ENCODE measurements around the gene EIF2B2.

EIF2B2 gene

DNA sequence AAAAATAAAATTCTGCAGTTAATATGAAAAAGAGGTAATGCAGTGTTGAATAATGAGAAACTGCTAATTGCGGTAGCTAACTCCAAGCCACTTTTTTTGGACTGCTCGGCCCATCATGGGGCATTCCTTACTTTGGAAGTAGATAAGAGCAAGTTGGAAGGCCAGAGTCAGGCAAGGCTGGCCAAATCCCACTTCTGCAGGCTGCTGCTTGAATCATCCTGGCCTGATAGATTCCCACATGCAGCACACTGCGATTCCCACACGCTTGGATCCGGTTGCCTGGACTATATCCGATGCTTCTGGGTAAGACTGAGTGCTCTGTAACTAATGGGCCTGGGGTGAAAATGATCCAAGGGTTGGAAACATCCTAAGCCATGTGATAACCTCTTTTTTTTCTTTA, 10.6 kb downstream of the EIF2B2 start:
- TF ChIP-seq, protein P1, sequence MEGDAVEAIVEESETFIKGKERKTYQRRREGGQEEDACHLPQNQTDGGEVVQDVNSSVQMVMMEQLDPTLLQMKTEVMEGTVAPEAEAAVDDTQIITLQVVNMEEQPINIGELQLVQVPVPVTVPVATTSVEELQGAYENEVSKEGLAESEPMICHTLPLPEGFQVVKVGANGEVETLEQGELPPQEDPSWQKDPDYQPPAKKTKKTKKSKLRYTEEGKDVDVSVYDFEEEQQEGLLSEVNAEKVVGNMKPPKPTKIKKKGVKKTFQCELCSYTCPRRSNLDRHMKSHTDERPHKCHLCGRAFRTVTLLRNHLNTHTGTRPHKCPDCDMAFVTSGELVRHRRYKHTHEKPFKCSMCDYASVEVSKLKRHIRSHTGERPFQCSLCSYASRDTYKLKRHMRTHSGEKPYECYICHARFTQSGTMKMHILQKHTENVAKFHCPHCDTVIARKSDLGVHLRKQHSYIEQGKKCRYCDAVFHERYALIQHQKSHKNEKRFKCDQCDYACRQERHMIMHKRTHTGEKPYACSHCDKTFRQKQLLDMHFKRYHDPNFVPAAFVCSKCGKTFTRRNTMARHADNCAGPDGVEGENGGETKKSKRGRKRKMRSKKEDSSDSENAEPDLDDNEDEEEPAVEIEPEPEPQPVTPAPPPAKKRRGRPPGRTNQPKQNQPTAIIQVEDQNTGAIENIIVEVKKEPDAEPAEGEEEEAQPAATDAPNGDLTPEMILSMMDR (IDR thresholded peaks at IDR 0.05; ENCODE audit: low read depth, low read length): no peak
- no peak overlapping the region for H3K4me3 ChIP-seq (ENCODE audit: low read depth, low read length)

DNA sequence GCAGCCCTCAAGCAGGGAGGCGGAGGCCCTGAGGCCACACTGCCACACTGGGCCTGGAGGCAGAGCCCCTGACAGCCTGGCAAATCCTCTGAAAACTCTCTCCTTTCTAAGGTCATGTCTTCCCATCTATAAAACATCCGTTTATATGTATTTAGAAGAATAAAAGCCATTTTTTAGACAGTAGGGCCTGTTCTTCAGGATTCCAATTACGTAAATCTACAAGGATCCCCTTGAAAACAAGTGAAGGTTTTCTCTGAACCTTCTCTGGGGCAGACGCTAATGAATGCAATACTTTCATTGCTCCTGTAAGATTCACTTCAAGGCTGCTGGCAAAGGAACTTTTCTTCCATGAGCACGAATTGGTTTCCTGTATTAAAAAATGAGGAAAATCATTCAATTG, 12.8 kb downstream of the EIF2B2 start:
- TF ChIP-seq, protein P1 (IDR thresholded peaks at IDR 0.05; ENCODE audit: low read depth, low read length): no peak
- no peak overlapping the region for H3K4me3 ChIP-seq (ENCODE audit: low read depth, low read length)

DNA sequence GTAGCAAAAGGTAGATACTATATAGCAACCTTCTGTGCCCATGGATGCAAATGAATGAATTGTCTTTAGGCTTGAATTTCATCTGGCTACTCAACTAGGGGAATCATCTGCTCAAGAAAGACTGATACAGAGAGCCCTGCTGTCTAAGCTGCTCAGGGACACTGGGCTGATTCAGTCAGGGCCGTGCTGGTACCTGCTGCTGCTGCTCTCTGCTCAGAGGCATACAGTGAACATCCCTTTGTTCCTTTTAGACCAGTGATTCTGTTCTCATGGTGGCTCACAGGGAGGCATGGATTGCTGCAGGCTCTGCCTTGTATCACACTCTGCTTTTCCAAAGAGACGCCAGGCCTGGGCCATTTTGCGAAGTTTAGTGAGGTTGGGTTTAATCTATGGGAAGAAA, 14.1 kb downstream of the EIF2B2 start:
- TF ChIP-seq, protein P1 (IDR thresholded peaks at IDR 0.05; ENCODE audit: low read depth, low read length): no peak
- H3K4me3 ChIP-seq (ENCODE audit: low read depth, low read length): no peak overlapping the region

DNA sequence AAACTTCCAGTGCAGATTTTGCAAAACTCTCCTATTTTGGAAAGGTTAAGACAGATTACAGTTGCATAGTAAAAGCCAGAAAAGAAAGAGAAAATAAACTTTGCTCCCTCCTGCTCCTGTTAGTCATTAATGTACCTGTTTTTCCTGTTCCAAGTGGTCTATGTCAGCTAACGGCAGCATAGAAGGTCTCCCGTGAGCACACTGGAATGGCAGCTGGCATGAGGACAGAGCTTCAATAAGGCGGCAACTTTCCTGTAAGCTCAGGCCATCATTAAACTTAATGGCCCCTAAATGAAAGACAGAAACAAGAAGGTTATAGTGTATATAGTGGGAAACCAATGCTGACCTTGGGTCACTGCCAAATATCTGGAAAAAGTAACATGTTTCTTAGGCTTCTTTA, 16.0 kb downstream of the EIF2B2 start:
- TF ChIP-seq, protein P1 (IDR thresholded peaks at IDR 0.05; ENCODE audit: low read depth, low read length): no peak
- no peak overlapping the region for H3K4me3 ChIP-seq (ENCODE audit: low read depth, low read length)

DNA sequence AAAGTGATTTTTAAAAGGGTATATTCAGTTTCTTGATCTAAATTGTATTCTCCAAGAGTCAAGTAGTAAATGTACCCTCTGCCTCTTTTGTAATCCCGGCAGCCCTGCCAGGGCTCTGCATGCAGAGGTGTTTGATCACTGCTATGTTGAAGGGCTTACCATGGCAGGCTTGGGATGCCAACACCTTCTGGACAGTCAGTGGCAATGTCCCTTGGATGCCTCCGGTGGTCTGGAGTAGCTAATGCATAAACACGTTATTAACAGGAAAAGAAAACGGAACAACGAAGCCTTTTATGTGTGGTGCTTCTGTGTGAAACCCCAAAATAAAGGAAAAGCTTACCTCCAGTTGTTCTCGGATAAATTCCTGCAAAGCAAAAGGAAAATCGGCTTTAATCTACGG, 19.9 kb downstream of the EIF2B2 start:
- TF ChIP-seq, protein P1 (IDR thresholded peaks at IDR 0.05; ENCODE audit: low read depth, low read length): peak; percentile 43
- H3K4me3 ChIP-seq (ENCODE audit: low read depth, low read length): no peak overlapping the region

DNA sequence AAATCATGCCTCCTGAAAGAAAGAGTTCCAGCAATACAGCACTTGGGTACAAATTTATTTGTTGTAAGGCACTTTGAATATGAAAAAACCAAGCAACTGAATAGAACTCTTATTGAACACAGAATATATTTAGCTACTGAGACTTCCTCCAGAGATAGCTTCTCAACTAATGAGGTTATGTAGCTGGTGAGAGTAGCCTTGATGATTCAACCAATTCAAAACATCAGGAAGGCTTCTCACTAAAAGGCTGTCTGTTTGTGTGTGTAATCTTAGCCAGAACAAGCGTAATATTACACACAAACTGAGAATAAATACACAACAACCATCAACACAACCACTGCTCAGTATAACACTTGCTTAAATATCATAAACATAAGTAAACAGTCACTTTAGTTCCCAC, 20.4 kb downstream of the EIF2B2 start:
- no peak overlapping the region for H3K4me3 ChIP-seq (ENCODE audit: low read depth, low read length)
- TF ChIP-seq, protein P1 (IDR thresholded peaks at IDR 0.05; ENCODE audit: low read depth, low read length): no peak

DNA sequence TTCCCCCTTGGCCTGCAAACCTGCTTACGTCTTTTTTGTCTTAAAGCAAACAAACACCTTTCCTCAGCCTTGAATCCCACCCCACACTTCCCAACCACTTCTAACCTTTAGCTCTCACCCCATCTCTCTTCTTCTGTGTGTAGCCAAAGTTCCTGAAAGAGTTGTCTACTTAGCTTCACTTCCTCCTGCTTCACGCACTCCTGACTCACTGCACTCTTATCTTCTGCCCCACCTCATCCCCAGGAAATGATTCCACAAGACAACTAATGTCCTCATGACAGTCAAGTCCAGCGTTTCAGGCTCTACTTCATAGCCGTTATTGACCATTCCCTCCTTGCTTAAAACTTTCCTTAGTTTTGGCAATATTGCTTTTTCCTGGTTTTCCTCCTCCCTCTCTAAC, 22.4 kb downstream of the EIF2B2 start:
- TF ChIP-seq, protein P1 (IDR thresholded peaks at IDR 0.05; ENCODE audit: low read depth, low read length): no peak
- no peak overlapping the region for H3K4me3 ChIP-seq (ENCODE audit: low read depth, low read length)

Measured in WI38 (cell line).